ENCODE results near the gene PACSIN3.
"Not testable (repeated sequence)": the region's sequence is repeated elsewhere in the genome, so short reads cannot be mapped to it uniquely, and the experiment has no call there.

The PACSIN3 gene

GRCh38 chr11:47191137-47191536 is 4.9 kb upstream of the PACSIN3 start:
- not testable (repeated sequence) for DNase-seq (ENCODE audit: low read depth)

- DNase-seq (ENCODE audit: low read depth), result no peak
Observed at GRCh38 chr11:47189100-47189834, 3.0 kb upstream of the PACSIN3 start.

- DNase-seq (ENCODE audit: low read depth), result no peak
Observed at GRCh38 chr11:47188259-47188658, 2.0 kb upstream of the PACSIN3 start.

GRCh38 chr11:47187723-47188122 is 1.5 kb upstream of the PACSIN3 start:
- no peak for DNase-seq (ENCODE audit: low read depth)

- DNase-seq (ENCODE audit: low read depth), result no peak
Observed at GRCh38 chr11:47186700-47187695, 764 bp upstream of the PACSIN3 start.

- DNase-seq (ENCODE audit: low read depth), result no peak
Observed at GRCh38 chr11:47185305-47186075, 744 bp downstream of the PACSIN3 start.

- no peak for DNase-seq (ENCODE audit: low read depth)
Observed at GRCh38 chr11:47184711-47185304, 1.4 kb downstream of the PACSIN3 start.

GRCh38 chr11:47183969-47184368 is 2.3 kb downstream of the PACSIN3 start:
- no peak for DNase-seq (ENCODE audit: low read depth)

GRCh38 chr11:47183031-47183856 is 3.0 kb downstream of the PACSIN3 start:
- no peak for DNase-seq (ENCODE audit: low read depth)

GRCh38 chr11:47182380-47182779 is 3.9 kb downstream of the PACSIN3 start:
- DNase-seq (ENCODE audit: low read depth), result no peak

GRCh38 chr11:47181271-47181670 is 5.0 kb downstream of the PACSIN3 start:
- no peak for DNase-seq (ENCODE audit: low read depth)

- DNase-seq (ENCODE audit: low read depth), result no peak
Observed at GRCh38 chr11:47180006-47180787, 6.0 kb downstream of the PACSIN3 start.

- DNase-seq (ENCODE audit: low read depth), result no peak
Observed at GRCh38 chr11:47179655-47179991, 6.6 kb downstream of the PACSIN3 start.

GRCh38 chr11:47178737-47179654 is 7.2 kb downstream of the PACSIN3 start:
- no peak for DNase-seq (ENCODE audit: low read depth)

- DNase-seq (ENCODE audit: low read depth), result no peak
Observed at GRCh38 chr11:47178316-47178715, 7.9 kb downstream of the PACSIN3 start.

GRCh38 chr11:47177846-47178245 is 8.4 kb downstream of the PACSIN3 start:
- DNase-seq (ENCODE audit: low read depth), result no peak

GRCh38 chr11:47177229-47177845 is 8.9 kb downstream of the PACSIN3 start:
- DNase-seq (ENCODE audit: low read depth), result peak; percentile 62

- peak; percentile 95 for DNase-seq (ENCODE audit: low read depth)
Observed at GRCh38 chr11:47176328-47177228, 9.7 kb downstream of the PACSIN3 start, which contains the start of gene ARFGAP2. Gene ARFGAP2, minus strand, starts transcription at chr11:47176879. Its CDS starts 26 bp downstream, at chr11:47176853.
